Upper lobe of left lung (tissue), 6 donors: ENCODE measurements around the gene GPR137B. TPM values are rescaled to one million over a fixed set of nuclear protein-coding genes. Genes with fewer than 3 reads are reported as not detected.

Experiments
- ATAC-seq, 2 donors: fragments of 200-7000 bp; cut with Tn5 transposase; one replicate each; pipeline ENCODE4 v1.9.1; 2022; ENCODE audit warnings: mild to moderate bottlenecking in 2 of 2, moderate library complexity in 2 of 2; ENCODE audit not compliant: low FRiP score in 2 of 2
- DNase-seq, 2 donors: peaks; one replicate each; pipeline ENCODE4 v3.0.0-alpha.2; 2019 to 2020
- H3K27ac ChIP-seq, 4 donors: fragments of 200-600 bp; sonication (generic); one replicate each; pipeline ENCODE4 v1.5.1; 2016 to 2019
- H3K27me3 ChIP-seq, 4 donors: fragments of 200-600 bp; sonication (generic); one replicate each; pipeline ENCODE4 v1.5.1; 2017 to 2019
- H3K36me3 ChIP-seq, 4 donors: fragments of 200-600 bp; sonication (generic); one replicate each; pipeline ENCODE4 v1.5.1; 2016 to 2019
- H3K4me1 ChIP-seq, 4 donors: fragments of 200-600 bp; sonication (generic); one replicate each; pipeline ENCODE4 v1.5.1; 2018 to 2019
- H3K4me3 ChIP-seq, 4 donors: fragments of 200-600 bp; sonication (generic); one replicate each; pipeline ENCODE4 v1.5.1; 2017 to 2019; ENCODE audit warnings: mild to moderate bottlenecking in 2 of 4, moderate library complexity in 1 of 4
- H3K9me3 ChIP-seq, 4 donors: fragments of 200-600 bp; sonication (generic); one replicate each; pipeline ENCODE4 v1.5.1; 2018 to 2019
- CTCF ChIP-seq, 6 experiments: fragments of 450-650 bp in 4 of 6; fragments of 200-600 bp in 2 of 6; sonication (generic) in 2 of 6; IDR thresholded peaks; one replicate each; pipeline ENCODE4 v1.5.1; 2016 to 2019; ENCODE audit warnings: antibody characterized with exemption in 6 of 6
- EP300 ChIP-seq, 4 donors: sonication (generic); formaldehyde crosslinking; IDR thresholded peaks; one replicate each; pipeline ENCODE4 v1.5.1; 2017; ENCODE audit warnings: antibody characterized with exemption in 4 of 4, control low read depth in 2 of 4
- POLR2A ChIP-seq, 4 donors: fragments of 450-650 bp; IDR thresholded peaks; one replicate each; pipeline ENCODE4 v1.5.1; 2016 to 2017; ENCODE audit warnings: antibody characterized with exemption in 4 of 4, mild to moderate bottlenecking in 2 of 4
- POLR2AphosphoS5 ChIP-seq, 2 donors: sonication (generic); formaldehyde crosslinking; IDR thresholded peaks; one replicate each; pipeline ENCODE4 v1.5.1; 2017; ENCODE audit warnings: antibody characterized with exemption in 2 of 2
- WGBS, 2 donors: methylation state at CpG; one replicate each; pipeline ENCODE4 v1.1.5; 2017 to 2018; 5-methylcytosine and 5-hydroxymethylcytosine counted together
- total RNA-seq, 6 donors: library from RNA; depleted of rRNA in 4 of 6; stranded (reverse); fragments of >200 nt in 4 of 6; gene quantifications; one replicate each; pipeline versions ENCODE4 v1.1.0 to v1.2.1, GENCODE V29; 2016 to 2021
- donor health status: DM: no; HTN: no; CAD: no; lungs with moderate emphysema.
- donor health status: DM: no; HTN: yes; CAD: no; lungs with severe emphysema.

Gene GPR137B
- total RNA-seq, 6 donors from 2014 or later, result 14.0 to 31.8 (median 26.9) TPM

- H3K9me3 ChIP-seq, result peaks cover 11 to 27% (median 13%) of the 10 kb centered on the region in 4 donors
- no peaks in the 10 kb centered on the region for H3K27me3 ChIP-seq
- peaks cover 0 to 7% (median 1%) of the 10 kb centered on the region in 4 donors for H3K36me3 ChIP-seq
- H3K4me1 ChIP-seq, result no peaks in the 10 kb centered on the region
- no peak overlapping the region for H3K27ac ChIP-seq
- no peak for ATAC-seq
- H3K4me3 ChIP-seq, result no peak overlapping the region
- WGBS, 2 donors, result 88 to 92% methylated on average over 1 of the region's 1 CpG
- no peak for DNase-seq
- TF ChIP-seq EP300 (IDR thresholded peaks at IDR 0.05) (no peak), POLR2AphosphoS5 (IDR thresholded peaks at IDR 0.05) (no peak), POLR2A (IDR thresholded peaks at IDR 0.05) (no peak), CTCF (IDR thresholded peaks at IDR 0.05) (no peak)
Observed at GRCh38 chr1:236204039-236204438, 61.7 kb downstream of the GPR137B start.

- DNase-seq (no peak), ATAC-seq (no peak)
- WGBS, 2 donors, result 96 to 98% methylated on average over 3 of the region's 3 CpGs
- H3K4me3 ChIP-seq, result no peak overlapping the region
- H3K27ac ChIP-seq, result no peak overlapping the region
- no peaks in the 10 kb centered on the region for H3K4me1 ChIP-seq
- no peaks in the 10 kb centered on the region for H3K27me3 ChIP-seq
- no peak for TF ChIP-seq POLR2AphosphoS5 (IDR thresholded peaks at IDR 0.05)
- no peak for TF ChIP-seq CTCF (IDR thresholded peaks at IDR 0.05)
- peaks cover 9 to 27% (median 13%) of the 10 kb centered on the region in 4 donors for H3K9me3 ChIP-seq
- peaks cover 0 to 7% (median 1%) of the 10 kb centered on the region in 4 donors for H3K36me3 ChIP-seq
Observed at GRCh38 chr1:236204656-236205055, 62.3 kb downstream of the GPR137B start.

GRCh38 chr1:236206548-236206947 lies 64.2 kb downstream of the GPR137B start:
- Histone ChIP-seq H3K36me3 (peaks cover 0 to 7% (median 1%) of the 10 kb centered on the region in 4 donors), H3K9me3 (peaks cover 0 to 8% (median 3%) of the 10 kb centered on the region in 4 donors), H3K4me1 (no peaks in the 10 kb centered on the region), H3K27me3 (no peaks in the 10 kb centered on the region), H3K4me3 (no peak overlapping the region), H3K27ac (peak overlapping the region in 2 of 4 donors; percentile 13 to 44)
- 55 to 65% methylated on average over 4 of the region's 4 CpGs for WGBS, 2 donors
- no peak for TF ChIP-seq CTCF (IDR thresholded peaks at IDR 0.05)
- no peak for TF ChIP-seq POLR2AphosphoS5 (IDR thresholded peaks at IDR 0.05)
- TF ChIP-seq POLR2A (IDR thresholded peaks at IDR 0.05), result no peak
- no peak for TF ChIP-seq EP300 (IDR thresholded peaks at IDR 0.05)
- peak in 1 of 2 donors; percentile 92 for ATAC-seq
- peak in 1 of 2 donors; percentile 22 for DNase-seq

GRCh38 chr1:236207121-236207520 lies 64.8 kb downstream of the GPR137B start:
- ATAC-seq, result peak in 1 of 2 donors; percentile 63

More at GRCh38 chr1:236207121-236207520, 64.8 kb downstream of the GPR137B start:
- no peaks in the 10 kb centered on the region for H3K4me1 ChIP-seq
- H3K36me3 ChIP-seq, result peaks cover 0 to 7% (median 1%) of the 10 kb centered on the region in 4 donors
- TF ChIP-seq POLR2AphosphoS5 (IDR thresholded peaks at IDR 0.05), result no peak
- no peak for TF ChIP-seq CTCF (IDR thresholded peaks at IDR 0.05)
- TF ChIP-seq EP300 (IDR thresholded peaks at IDR 0.05), result no peak
- TF ChIP-seq POLR2A (IDR thresholded peaks at IDR 0.05), result no peak
- no peaks in the 10 kb centered on the region for H3K27me3 ChIP-seq
- peak overlapping the region in 1 of 4 donors; percentile 44 for H3K27ac ChIP-seq
- peaks cover 0 to 2% (median 0%) of the 10 kb centered on the region in 4 donors for H3K9me3 ChIP-seq
- DNase-seq, result no peak
- 67 to 75% methylated on average over 5 of the region's 5 CpGs for WGBS, 2 donors
- H3K4me3 ChIP-seq, result no peak overlapping the region
